GM12878 (cell line): ENCODE measurements around the gene SIMC1. TPM values are rescaled to one million over a fixed set of nuclear protein-coding genes. Genes with fewer than 3 reads are reported as not detected.

ENCODE experiments used
- BCL11A ChIP-seq: IDR thresholded peaks from 2 replicates; pipeline ENCODE4 v1.6.1; 2011; ENCODE audit warnings: low read depth, low read length
- CEBPB ChIP-seq, 2 experiments: fragments of 150-350 bp in 1 of 2; IDR thresholded peaks; 2 replicates each; pipeline ENCODE4 v1.6.1; 2012 to 2014; ENCODE audit warnings: low read depth in 2 of 2, low read length in 2 of 2, borderline replicate concordance in 1 of 2, inconsistent platforms in 1 of 2
- CREM ChIP-seq: IDR thresholded peaks from 2 replicates; pipeline ENCODE4 v1.6.1; 2014; ENCODE audit warnings: antibody characterized with exemption, low read depth
- EGR1 ChIP-seq, 2 experiments: IDR thresholded peaks; 1 replicate in 1 of 2; 2 replicates in 1 of 2; pipeline ENCODE4 v1.6.1; 2011 to 2012; ENCODE audit warnings: low read depth in 2 of 2, low read length in 2 of 2, borderline replicate concordance in 1 of 2, mild to moderate bottlenecking in 1 of 2, moderate library complexity in 1 of 2
- ETV6 ChIP-seq, 2 experiments: fragments of 450-650 bp in 1 of 2; IDR thresholded peaks in 1 of 2; conservative IDR thresholded peaks in 1 of 2; 2 replicates each; pipeline ENCODE4 v1.6.1; 2014; ENCODE audit warnings: antibody characterized with exemption in 1 of 2, borderline replicate concordance in 1 of 2, low read depth in 1 of 2, mild to moderate bottlenecking in 1 of 2, moderate library complexity in 1 of 2
- IKZF2 ChIP-seq, 2 experiments: fragments of 450-650 bp; IDR thresholded peaks; 2 replicates each; pipeline ENCODE4 v1.6.1; 2017; ENCODE audit warnings: mild to moderate bottlenecking in 2 of 2, moderate library complexity in 2 of 2
- MYC ChIP-seq: IDR thresholded peaks from 2 replicates; pipeline ENCODE4 v1.6.1; 2011; ENCODE audit warnings: mild to moderate bottlenecking, low read length, moderate library complexity, inconsistent platforms; ENCODE audit not compliant: insufficient read depth, insufficient replicate concordance, insufficient read length, severe bottlenecking
- POLR2A ChIP-seq: IDR thresholded peaks from 2 replicates; pipeline ENCODE4 v1.6.1; 2011; ENCODE audit warnings: low read depth, mild to moderate bottlenecking, low read length
- POU2F2 ChIP-seq: IDR thresholded peaks from 3 replicates; pipeline ENCODE4 v1.6.1; 2011; ENCODE audit warnings: low read depth, mild to moderate bottlenecking, low read length, borderline replicate concordance
- SIX5 ChIP-seq: IDR thresholded peaks from 2 replicates; pipeline ENCODE4 v1.6.1; 2011; ENCODE audit warnings: mild to moderate bottlenecking, low read depth, low read length, moderate library complexity; ENCODE audit not compliant: severe bottlenecking
- polyA plus RNA-seq, 11 experiments: library from polyadenylated mRNA; depleted of rRNA in 4 of 11; unstranded in 6 of 11; stranded (reverse) in 5 of 11; fragments of >200 nt; fragmentation: Nextera tagmentation in 4 of 11; fragmentation: Illumina TruSeq in 1 of 11; extraction: Ambion mirVana in 4 of 11; extraction: Trizol in 1 of 11; gene quantifications; 1 replicate in 1 of 11; 2 replicates in 10 of 11; pipeline versions ENCODE4 v1.2.1 to v1.2.3, GENCODE V29; 2011 to 2016; ENCODE audit warnings: inconsistent platforms in 2 of 11, missing spikeins in 2 of 11, low read depth in 1 of 11
- total RNA-seq, 4 experiments: library from RNA; depleted of rRNA in 3 of 4; stranded (reverse); fragments of >200 nt in 3 of 4; fragmentation: Illumina TruSeq in 1 of 4; extraction: Trizol in 1 of 4; gene quantifications; 2 replicates each; pipeline versions ENCODE4 v1.2.1 to v1.2.3, GENCODE V29; 2013 to 2021
- TF ChIP-seq, protein P1 (sequence below): IDR thresholded peaks from 2 replicates; pipeline ENCODE4 v1.6.1; 2012; ENCODE audit warnings: improper control_type of control experiment, low read depth, low read length; ENCODE audit not compliant: insufficient replicate concordance
- TF ChIP-seq, protein P2 (sequence below): fragments of 450-650 bp; IDR thresholded peaks from 2 replicates; pipeline ENCODE4 v1.6.1; 2017; ENCODE audit warnings: antibody characterized with exemption, mild to moderate bottlenecking, moderate library complexity
- TF ChIP-seq, protein P3 (sequence below): fragments of 450-650 bp; conservative IDR thresholded peaks from 2 replicates; pipeline ENCODE4 v1.6.1; 2017; ENCODE audit warnings: mild to moderate bottlenecking, moderate library complexity
- TF ChIP-seq, protein P4 (sequence below): fragments of 450-650 bp; IDR thresholded peaks from 2 replicates; pipeline ENCODE4 v1.6.1; 2017; ENCODE audit warnings: borderline replicate concordance

SIMC1 gene
- total and polyA plus RNA-seq, 10 of the 15 experiments (the other 5 are each of a cell fraction or from before 2014, with no cell fraction given) = 3.0 to 16.5 (median 10.4) TPM

DNA sequence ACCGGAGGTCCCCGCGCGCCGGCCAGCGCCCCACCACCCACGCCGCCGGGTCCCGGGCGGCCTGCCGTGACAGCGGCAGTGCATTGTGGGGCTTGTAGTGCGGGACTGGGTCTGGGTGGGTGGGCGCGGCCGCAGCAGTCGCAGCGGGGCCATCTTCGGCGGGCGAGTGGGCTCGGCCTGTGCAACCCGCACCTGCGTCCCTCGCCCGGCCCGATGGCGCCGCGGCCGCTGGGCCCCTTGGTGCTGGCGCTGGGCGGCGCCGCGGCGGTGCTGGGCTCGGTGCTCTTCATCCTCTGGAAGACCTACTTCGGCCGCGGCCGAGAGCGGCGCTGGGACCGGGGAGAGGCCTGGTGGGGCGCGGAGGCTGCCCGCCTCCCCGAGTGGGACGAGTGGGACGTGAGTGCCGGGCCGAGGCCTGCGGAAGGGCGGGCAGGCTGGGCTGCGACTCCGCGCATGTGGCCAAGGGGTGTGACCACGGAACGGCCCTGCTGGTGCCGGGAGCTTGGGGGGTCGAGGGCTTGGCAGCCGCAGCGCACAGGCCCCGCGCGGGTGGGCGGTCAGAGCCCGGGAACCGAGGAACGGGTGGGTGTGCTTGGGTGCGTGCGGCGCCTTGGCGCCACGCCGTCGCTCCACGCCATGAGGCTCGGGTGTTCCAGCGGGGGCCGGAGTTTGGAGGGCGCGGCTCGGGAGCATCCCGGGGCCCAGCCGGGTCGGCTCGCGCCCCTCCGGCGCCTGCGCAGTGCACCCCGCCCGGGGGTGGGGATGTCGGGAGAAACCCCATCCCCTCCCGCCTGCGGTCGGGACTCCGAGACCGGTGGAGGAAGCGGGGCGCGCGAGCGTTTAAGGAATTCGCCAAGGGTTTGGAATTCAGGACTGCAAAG is 127.4 kb downstream of the SIMC1 start, which contains the start of gene ARL10 (continued):
- TF ChIP-seq, protein P1, sequence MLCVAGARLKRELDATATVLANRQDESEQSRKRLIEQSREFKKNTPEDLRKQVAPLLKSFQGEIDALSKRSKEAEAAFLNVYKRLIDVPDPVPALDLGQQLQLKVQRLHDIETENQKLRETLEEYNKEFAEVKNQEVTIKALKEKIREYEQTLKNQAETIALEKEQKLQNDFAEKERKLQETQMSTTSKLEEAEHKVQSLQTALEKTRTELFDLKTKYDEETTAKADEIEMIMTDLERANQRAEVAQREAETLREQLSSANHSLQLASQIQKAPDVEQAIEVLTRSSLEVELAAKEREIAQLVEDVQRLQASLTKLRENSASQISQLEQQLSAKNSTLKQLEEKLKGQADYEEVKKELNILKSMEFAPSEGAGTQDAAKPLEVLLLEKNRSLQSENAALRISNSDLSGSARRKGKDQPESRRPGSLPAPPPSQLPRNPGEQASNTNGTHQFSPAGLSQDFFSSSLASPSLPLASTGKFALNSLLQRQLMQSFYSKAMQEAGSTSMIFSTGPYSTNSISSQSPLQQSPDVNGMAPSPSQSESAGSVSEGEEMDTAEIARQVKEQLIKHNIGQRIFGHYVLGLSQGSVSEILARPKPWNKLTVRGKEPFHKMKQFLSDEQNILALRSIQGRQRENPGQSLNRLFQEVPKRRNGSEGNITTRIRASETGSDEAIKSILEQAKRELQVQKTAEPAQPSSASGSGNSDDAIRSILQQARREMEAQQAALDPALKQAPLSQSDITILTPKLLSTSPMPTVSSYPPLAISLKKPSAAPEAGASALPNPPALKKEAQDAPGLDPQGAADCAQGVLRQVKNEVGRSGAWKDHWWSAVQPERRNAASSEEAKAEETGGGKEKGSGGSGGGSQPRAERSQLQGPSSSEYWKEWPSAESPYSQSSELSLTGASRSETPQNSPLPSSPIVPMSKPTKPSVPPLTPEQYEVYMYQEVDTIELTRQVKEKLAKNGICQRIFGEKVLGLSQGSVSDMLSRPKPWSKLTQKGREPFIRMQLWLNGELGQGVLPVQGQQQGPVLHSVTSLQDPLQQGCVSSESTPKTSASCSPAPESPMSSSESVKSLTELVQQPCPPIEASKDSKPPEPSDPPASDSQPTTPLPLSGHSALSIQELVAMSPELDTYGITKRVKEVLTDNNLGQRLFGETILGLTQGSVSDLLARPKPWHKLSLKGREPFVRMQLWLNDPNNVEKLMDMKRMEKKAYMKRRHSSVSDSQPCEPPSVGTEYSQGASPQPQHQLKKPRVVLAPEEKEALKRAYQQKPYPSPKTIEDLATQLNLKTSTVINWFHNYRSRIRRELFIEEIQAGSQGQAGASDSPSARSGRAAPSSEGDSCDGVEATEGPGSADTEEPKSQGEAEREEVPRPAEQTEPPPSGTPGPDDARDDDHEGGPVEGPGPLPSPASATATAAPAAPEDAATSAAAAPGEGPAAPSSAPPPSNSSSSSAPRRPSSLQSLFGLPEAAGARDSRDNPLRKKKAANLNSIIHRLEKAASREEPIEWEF = no peak
- TF ChIP-seq SIX5 (peak; percentile 73), BCL11A (no peak), MYC (peak; percentile 64), EGR1 (IDR thresholded peaks at IDR 0.05; ENCODE audit: borderline replicate concordance in 1 of 2, low read depth in 2 of 2, low read length in 2 of 2) (peak in 1 of 2 experiments; percentile 88; a peak in 2 of 3 replicates), CREM (no peak; the same call in 1 of the 2 replicates), POU2F2 (no peak), IKZF2 (IDR thresholded peaks at IDR 0.05) (no peak), POLR2A (peak; percentile 66; the same call in 1 of the 2 replicates), CEBPB (IDR thresholded peaks at IDR 0.05; ENCODE audit: borderline replicate concordance in 1 of 2, low read depth in 2 of 2, low read length in 2 of 2) (no peak), ETV6 (conservative IDR thresholded peaks at IDR 0.05 in 1 of 2, IDR thresholded peaks at IDR 0.05 in 1 of 2; ENCODE audit: borderline replicate concordance in 1 of 2, low read depth in 1 of 2) (no peak)
- TF ChIP-seq, protein P2, sequence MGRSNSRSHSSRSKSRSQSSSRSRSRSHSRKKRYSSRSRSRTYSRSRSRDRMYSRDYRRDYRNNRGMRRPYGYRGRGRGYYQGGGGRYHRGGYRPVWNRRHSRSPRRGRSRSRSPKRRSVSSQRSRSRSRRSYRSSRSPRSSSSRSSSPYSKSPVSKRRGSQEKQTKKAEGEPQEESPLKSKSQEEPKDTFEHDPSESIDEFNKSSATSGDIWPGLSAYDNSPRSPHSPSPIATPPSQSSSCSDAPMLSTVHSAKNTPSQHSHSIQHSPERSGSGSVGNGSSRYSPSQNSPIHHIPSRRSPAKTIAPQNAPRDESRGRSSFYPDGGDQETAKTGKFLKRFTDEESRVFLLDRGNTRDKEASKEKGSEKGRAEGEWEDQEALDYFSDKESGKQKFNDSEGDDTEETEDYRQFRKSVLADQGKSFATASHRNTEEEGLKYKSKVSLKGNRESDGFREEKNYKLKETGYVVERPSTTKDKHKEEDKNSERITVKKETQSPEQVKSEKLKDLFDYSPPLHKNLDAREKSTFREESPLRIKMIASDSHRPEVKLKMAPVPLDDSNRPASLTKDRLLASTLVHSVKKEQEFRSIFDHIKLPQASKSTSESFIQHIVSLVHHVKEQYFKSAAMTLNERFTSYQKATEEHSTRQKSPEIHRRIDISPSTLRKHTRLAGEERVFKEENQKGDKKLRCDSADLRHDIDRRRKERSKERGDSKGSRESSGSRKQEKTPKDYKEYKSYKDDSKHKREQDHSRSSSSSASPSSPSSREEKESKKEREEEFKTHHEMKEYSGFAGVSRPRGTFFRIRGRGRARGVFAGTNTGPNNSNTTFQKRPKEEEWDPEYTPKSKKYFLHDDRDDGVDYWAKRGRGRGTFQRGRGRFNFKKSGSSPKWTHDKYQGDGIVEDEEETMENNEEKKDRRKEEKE = no peak
- TF ChIP-seq, protein P3, sequence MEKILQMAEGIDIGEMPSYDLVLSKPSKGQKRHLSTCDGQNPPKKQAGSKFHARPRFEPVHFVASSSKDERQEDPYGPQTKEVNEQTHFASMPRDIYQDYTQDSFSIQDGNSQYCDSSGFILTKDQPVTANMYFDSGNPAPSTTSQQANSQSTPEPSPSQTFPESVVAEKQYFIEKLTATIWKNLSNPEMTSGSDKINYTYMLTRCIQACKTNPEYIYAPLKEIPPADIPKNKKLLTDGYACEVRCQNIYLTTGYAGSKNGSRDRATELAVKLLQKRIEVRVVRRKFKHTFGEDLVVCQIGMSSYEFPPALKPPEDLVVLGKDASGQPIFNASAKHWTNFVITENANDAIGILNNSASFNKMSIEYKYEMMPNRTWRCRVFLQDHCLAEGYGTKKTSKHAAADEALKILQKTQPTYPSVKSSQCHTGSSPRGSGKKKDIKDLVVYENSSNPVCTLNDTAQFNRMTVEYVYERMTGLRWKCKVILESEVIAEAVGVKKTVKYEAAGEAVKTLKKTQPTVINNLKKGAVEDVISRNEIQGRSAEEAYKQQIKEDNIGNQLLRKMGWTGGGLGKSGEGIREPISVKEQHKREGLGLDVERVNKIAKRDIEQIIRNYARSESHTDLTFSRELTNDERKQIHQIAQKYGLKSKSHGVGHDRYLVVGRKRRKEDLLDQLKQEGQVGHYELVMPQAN = peak; percentile 72; the same call in 1 of the 2 replicates
- TF ChIP-seq, protein P4, sequence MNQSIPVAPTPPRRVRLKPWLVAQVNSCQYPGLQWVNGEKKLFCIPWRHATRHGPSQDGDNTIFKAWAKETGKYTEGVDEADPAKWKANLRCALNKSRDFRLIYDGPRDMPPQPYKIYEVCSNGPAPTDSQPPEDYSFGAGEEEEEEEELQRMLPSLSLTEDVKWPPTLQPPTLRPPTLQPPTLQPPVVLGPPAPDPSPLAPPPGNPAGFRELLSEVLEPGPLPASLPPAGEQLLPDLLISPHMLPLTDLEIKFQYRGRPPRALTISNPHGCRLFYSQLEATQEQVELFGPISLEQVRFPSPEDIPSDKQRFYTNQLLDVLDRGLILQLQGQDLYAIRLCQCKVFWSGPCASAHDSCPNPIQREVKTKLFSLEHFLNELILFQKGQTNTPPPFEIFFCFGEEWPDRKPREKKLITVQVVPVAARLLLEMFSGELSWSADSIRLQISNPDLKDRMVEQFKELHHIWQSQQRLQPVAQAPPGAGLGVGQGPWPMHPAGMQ = no peak
